GM19324 (cell line): ENCODE results near the gene ARFGEF3.

Source experiments
- ATAC-seq: cut with Tn5 transposase; IDR thresholded peaks from one replicate; pipeline ENCODE4 v1.9.1; 2021; ENCODE audit warnings: mild to moderate bottlenecking, moderate library complexity; ENCODE audit not compliant: unreplicated experiment, low FRiP score

ARFGEF3 gene

DNA sequence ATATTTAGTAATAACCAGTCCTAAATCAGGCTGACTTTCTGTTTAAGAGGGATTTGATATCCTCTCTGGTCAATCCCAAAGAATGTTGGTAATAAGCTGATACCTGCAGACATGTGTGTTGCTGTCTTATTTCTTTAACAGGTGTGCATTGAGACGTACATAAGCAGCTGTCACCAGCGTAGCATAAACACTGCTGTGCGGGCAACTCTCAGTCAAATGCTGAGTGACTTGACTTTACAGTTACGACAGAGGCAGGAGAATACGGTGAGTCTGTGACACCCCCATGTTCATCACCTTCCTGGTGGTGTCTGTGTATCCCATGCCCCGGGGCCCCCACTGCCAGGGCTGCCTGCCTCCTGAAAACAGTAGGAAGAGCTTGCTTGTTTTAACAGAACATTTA, 76.6 kb downstream of the ARFGEF3 start:
- ATAC-seq = no peak

DNA sequence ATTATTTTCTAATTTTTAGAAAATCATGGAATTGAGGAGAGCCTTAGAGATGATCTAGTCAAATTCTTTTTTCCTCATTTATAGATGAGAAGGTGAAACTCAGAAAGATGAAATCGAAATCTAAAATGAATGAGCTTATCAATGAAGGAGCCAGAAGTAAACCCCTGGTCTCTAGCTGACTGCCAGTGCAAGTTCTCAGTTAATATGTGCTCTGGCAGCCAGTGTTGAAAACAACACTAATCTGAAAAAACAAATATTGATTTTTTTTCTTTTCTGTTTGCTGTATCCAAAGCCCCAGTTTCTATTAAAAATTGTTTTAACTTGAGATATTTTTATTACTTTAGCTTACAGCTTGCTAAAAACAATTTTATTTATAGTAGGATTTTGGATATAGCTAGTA, 78.0 kb downstream of the ARFGEF3 start:
- ATAC-seq = no peak

DNA sequence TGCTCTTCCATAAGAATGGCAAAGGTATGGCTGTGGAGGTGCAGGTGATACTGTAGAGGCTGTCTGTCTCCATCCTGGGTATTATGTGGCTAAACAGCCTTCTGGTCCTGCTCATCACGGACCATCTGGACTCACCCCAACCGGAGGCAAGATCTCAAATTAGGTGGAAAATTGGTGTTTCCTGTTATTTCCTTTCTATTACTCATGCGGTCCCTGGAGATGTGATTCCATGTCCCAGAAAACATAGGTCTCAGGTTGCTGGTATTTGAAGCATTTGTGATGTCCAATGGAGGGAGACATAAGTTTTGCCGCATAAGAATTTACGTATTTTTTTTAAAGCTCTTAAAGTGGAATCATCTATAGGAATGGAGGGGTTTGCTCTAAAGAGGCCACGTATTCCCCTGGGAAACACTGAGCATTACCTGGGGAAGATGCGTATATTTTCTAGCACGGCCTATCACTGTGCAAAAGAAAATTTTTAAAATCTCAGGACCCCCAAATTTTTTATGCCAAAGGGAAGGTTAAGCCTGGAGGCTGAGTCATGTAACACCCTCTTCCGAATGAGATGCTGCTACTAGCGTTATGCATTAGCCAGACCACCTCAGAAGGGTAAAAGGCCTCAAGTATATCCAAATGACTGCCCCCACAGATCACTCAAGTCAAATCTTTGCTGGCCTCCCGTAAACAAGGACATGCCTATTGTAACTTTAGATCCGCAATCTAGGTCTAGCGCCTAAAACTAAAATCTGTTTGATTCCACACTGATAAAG, 78.9 kb downstream of the ARFGEF3 start:
- no peak for ATAC-seq

DNA sequence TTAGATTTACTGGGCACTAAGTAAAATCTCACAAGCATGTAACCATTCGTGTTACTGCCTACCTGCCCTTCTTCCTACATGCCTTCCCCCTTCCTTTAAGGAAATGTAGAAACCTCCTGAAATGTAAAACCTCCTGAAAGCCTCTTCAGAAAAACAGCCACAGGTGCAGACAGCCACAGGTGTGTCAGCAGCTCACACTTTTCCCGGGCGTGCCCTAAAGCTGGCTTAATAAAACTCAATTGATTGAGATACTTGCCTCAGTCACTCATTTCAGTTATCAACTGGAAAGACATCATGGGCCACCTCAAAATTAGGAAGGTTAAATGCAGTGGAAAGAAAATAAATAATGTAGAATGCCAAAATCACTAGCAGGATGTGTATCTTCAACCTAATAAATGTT, 79.6 kb downstream of the ARFGEF3 start:
- no peak for ATAC-seq

DNA sequence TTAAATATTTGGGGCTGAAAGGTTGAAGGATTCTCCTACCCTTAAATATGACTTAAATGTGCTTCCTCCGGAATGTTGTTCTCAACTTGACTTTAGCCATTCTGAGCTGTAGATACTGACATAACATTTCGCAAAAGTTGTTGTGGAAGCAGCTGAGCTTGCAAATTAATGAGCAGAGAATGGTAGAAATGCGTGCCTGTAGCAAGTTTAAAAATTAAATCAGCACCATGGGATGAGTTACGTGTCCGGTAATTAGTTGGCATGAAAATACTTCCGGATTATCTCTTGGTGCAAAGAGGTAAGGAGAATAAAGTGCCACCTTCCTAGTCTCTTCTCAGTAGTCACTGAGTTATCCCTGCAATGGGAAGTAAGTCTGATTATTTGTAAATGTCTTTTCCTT, 80.2 kb downstream of the ARFGEF3 start:
- no peak for ATAC-seq

DNA sequence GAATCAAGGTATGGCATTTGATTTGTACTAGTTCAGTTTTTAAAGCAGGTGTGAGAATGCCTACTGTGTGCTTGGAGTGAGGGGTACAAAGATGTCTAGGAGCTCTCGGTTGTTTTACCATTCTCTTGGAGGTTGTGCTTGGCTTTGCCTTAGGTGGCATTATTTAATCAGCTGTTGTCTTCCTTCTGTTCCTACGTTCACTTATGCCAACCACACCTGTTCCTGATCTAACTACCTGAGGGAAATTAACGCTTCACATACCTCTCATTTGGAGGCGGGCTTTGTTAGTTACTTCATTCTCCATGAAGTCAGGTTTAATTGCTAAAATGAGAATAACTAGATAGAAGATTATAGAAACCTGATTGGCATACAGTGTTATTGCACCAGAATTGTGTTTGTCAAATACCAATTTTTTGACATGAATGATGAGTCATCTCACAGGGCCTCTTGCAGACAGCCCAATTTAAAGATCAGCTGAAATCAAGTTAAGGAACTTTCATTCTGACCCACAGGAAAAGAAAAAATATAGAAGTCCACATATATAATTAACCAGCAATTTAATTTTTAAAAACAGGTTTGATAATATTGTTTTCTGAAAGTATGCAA, 81.4 kb downstream of the ARFGEF3 start:
- no peak for ATAC-seq

DNA sequence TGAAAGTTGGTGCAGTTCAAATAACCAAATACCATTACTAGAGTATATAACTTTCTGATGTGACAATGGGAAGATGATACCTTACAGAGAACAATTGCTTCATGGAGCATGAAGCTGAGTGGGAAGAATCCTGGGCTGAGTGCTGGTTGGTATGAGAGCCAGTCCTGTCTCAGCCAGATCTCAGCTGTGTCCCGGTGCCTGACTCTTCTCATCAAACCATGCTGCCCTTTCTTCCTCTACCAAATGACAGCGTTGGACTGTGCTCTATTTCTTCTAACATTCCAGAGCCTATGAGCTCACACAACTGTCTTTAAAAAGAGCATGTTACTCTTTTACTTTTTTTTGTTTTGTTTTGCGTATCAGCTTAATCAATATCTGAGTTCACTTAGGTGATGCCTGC, 84.0 kb downstream of the ARFGEF3 start:
- ATAC-seq = no peak

DNA sequence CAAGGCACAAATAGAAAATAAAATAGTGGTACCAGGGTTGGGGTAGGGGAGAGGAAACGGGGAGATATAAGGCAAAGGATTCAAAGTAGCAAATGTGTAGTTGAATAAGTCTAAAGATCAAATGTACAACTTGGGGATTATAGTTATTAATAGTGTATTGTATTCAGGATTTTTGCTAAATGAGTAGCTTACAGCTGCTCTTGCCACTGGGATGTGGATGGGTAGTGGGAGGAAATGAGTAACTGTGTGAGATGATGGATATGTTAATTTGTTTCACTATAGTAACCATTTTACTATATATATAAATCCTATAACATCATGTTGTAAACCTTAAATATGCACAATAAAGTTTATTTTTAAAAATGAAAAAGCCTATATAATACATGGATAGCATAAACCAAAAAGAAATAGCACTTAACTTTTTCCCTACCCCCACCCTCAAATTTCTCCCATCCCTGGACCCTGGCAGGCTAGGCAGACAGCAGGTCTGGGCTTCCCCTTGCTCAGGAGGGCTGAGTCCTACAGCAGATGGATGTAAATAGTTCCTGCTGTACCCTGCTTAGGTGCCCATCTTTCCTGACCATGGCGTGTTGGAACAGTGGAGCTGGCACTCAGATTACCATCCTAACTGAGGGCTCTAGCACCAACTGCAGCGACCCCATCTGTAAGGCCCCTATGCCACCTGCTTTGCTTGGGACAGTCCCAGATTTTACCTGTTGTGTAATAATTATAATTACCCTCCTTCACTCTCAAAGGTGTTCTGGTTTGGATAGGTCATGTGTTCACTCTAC, 85.1 kb downstream of the ARFGEF3 start:
- ATAC-seq = no peak

DNA sequence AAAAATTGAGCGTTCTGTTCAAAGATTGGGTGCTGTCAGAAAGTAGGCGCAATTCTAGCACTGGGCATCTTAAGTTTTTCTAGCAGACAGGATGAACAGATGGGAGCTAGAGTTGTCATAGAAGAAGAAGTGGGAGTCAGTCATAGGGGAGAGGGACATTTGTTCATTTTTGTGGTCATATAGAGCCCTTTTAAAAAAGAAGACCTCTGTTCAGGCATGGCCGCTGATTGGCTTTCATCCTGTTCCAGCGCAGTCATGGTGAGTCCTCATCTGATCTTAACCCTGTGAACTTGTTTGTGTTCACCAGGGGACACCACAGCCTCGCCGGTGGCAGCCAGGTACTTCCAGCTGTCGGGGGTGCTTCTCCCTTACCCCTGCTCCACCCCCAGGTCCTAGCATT, 86.3 kb downstream of the ARFGEF3 start:
- ATAC-seq = no peak

DNA sequence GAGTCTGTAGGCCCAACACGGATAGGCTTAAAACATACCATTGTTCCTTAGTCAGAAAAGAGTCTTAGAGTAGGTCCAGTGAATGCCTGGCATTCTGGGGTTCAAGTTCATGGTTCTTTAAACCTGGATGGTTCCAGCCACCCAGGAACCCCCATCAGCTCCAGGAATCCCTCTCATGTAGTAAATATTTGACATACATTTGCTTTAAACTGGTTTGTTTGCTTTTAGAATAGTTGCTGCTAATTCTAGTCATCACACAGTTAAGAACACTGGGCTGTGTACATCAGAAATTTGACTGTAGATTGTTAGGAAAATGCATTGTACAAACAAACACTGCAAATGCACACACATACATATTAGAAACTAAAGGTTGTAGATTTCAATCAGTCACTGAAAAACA, 87.1 kb downstream of the ARFGEF3 start:
- ATAC-seq = no peak

DNA sequence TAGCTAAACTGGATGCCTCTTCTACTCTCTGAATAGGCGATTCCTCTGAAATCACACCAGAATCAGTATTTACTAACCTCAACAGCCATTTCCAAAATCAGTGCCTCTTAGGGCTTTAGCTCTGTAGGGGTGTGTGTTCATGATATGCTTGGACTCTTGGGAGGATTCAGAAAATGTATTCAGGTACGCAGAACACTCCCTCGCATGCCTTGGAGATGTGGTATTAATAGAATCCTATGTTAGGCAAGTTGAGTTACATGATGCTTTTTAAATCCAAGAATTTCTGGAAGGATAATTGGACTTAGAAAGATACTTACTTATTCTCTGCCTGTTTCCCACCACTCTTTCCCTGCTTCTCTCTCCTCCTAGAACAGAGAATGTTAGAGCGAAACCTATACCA, 88.3 kb downstream of the ARFGEF3 start:
- no peak for ATAC-seq

DNA sequence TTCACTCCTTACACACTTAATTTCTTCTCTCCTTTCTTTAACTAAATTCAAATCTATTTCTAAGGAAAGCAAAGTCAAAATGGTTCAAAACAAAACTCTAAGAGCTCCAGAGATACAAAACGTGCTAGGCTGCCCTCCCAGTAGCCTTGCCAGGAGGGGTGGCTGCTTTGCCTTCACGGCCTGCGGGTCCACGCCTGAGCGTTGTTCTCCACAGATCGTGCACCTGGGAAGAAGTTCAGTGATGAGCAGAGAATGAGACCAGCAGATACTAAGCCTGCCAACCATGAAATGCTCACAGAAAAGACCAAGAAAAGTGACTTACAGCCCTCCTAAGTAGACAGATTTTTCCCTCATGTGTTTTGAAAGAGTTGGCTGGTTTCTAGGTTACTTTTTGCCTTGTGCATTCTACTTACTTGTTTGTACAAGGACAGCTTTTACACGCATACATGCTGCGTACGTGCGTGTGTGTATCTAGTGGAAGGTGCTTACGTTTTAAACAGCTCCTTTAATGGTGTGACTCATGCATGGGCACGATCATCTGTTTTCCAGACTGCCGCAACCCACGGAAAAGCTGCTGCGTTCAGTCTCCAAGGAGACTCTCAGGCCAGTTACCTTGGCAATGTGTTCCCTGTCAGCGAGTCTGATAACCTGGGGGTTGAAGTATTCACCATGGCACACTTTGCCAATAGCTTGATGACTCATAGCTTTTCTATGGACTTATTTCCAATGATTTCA, 88.9 kb downstream of the ARFGEF3 start:
- ATAC-seq = no peak

DNA sequence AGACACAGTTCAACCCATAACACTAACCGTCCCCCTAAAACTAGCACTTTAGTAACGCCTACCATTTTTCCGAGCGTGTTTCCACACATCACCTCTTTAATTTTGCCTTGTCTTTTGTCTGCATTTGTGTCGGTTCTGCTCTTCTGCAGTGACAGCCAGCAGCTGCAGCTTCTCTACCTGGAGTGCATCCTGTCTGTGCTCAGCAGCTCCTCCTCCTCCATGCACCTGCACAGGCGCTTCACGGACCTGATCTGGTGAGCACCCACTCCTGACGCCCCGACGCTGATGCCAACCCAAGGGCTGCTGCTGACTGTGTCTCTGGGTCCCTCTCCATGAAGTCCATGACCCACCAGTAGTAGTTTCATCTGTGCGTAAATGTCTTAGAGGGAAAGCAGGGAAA, 92.0 kb downstream of the ARFGEF3 start:
- ATAC-seq = no peak

DNA sequence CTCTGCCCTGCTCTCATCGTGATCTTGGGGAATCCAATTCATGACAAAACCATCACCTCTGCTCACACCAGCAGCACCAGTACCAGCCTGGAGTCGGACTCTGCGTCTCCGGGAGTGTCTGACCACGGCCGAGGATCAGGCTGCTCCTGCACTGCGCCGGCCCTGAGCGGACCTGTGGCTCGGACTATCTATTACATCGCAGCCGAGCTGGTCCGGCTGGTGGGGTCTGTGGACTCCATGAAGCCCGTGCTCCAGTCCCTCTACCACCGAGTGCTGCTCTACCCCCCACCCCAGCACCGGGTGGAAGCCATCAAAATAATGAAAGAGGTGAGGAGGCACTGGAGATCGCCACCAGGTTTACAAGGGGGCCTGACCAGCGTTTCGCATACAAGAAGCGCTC, 93.7 kb downstream of the ARFGEF3 start:
- no peak for ATAC-seq

DNA sequence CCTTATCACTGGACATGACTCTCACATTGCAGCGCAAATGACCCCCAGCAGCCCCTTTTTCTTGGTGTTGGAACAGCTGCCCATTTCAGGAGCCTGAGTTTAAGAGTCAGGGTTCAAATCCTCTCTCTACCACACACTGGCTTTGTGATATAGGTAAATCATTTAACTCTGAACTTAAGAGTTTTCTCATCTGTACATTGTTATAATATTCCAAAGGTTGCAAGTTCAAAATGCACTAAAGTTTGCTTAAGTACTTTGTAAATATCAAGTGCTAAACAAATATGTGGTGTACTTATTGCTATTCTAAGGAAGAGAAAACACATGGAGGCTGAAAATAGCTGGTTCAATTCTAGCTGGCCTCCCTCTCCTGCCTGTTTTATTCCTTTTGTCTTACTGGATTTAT, 95.9 kb downstream of the ARFGEF3 start:
- ATAC-seq = no peak

DNA sequence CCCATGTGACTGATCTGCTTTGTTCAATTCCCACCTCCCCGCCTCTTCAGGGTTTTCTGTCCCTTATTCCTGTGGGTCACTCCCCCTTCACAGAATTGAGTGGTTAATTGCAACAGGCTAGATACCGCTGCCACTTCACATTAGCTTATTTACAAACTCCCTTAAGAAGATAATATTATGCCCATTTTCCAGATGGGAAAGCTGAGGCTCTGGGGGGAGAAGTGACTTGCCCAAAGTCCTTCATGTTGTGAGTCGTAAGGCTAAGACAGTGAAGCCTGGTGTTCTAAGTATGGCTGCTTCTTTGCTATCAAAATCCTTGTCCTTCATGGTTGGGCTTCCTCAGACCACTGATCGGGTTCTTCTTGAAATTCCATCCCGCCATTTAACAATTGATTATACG, 96.5 kb downstream of the ARFGEF3 start:
- ATAC-seq = no peak

DNA sequence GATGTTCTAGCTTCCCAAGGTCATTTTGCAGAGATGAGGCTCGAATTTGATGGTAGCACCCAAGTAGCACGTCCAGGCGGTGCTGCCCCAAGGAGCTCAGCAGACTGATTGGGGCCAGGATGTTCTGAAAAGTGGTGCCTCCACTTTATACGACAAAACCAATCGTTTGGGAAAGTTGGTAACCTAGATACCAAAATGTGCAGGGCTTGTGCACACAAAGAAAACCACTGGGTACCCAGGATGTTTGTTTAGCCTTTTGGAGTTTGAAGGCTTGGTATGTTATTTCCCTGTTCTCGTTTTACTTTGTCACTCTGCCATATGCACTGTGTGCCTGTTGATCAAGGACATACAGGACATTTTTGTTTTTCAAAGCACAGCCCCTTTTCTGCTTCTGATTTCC, 97.3 kb downstream of the ARFGEF3 start:
- ATAC-seq = no peak

DNA sequence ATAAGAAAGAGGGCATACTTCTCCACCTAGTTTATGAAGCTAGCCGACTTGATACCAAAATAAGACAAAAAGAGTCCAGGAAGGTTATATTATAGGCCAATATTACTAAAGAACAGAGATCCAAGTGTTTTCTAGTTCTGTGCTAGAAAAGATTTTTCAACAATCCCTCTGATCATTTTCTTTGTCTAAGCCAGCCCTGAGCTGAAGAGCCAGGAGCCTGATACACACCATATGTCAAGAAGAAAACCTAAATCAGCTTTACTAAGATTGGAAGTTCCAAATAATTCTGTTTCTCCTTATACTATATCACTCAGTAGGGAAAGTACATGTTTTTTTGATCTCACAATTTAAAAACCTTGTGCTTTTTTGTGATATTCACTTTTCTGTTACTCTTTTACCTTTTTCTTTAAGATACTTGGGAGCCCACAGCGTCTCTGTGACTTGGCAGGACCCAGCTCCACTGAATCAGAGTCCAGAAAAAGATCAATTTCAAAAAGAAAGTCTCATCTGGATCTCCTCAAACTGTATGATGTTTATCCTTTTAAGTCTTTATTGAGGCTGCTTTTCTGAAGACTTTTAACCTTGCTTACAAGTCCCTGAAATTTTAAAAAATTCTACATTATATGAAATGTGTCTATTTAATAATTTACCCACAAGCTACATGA, 99.5 kb downstream of the ARFGEF3 start:
- no peak for ATAC-seq

DNA sequence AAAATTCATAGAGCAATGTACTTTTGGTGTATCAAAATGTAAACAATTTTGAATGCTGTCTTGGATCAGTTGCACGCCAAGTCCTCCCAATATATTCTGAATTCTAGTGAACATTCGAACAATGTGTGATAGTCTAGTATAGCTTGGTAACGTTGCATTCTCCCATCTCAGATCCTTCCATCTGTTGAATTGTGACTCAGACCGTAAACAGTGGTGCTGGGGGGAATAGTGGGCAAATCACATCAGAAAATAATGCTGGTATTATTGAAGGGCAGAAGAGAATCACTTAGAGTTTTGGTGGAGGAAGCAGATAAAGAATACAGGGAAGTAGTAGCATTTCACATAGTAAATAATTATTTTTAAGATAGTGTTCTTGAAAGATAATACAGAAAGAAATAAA, 102.2 kb downstream of the ARFGEF3 start:
- ATAC-seq = no peak

DNA sequence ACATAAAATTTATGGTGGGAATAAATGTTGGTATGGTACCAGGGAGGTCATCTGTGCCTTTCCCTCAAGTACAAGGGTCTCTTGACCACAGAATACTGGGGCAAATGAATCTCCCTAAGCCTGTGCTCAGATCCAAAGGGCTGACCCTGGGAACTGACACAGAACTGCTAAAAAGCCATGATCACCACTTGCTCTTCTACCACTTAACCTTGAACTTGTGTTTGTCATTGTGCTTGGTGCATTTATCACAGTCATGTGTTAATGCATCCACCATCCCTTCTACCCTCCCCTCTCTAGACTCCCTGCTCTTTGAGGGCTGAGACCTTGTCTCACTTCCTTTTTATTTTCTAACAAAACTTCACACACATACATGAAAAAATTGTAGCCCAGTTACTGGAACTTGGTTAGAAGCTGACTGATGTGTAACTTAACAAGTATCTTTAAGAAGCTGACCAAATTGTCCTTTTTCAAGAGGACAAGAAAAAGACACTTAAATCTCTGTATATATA, 102.7 kb downstream of the ARFGEF3 start:
- ATAC-seq = no peak
